Measurements from ENCODE around the gene PDIA5.

The PDIA5 gene

GRCh38 chr3:123143669-123144411, 77.0 kb downstream of the PDIA5 start:
- no peak for TF ChIP-seq CTCF (IDR thresholded peaks at IDR 0.05; ENCODE audit: unreplicated experiment in 3 of 3)
- Mint-ChIP-seq H3K4me3 (no peak overlapping the region), H3K27me3 (ENCODE audit: low read depth) (peaks cover 8% of the 10 kb centered on the region), H3K36me3 (ENCODE audit: low read depth) (peaks cover 30% of the 10 kb centered on the region), H3K4me1 (peaks cover 25% of the 10 kb centered on the region), H3K9me3 (no peaks in the 10 kb centered on the region), H3K27ac (no peak overlapping the region)

GRCh38 chr3:123147754-123148535, 81.1 kb downstream of the PDIA5 start:
- H3K27ac Mint-ChIP-seq: no peak overlapping the region
- peaks cover 4% of the 10 kb centered on the region for H3K4me1 Mint-ChIP-seq
- no peak overlapping the region for H3K4me3 Mint-ChIP-seq
- peaks cover 42% of the 10 kb centered on the region for H3K36me3 Mint-ChIP-seq (ENCODE audit: low read depth)
- no peaks in the 10 kb centered on the region for H3K9me3 Mint-ChIP-seq
- H3K27me3 Mint-ChIP-seq (ENCODE audit: low read depth): no peaks in the 10 kb centered on the region
- no peak for TF ChIP-seq CTCF (IDR thresholded peaks at IDR 0.05; ENCODE audit: unreplicated experiment in 3 of 3)

GRCh38 chr3:123148772-123149171, 81.9 kb downstream of the PDIA5 start:
- Mint-ChIP-seq H3K9me3 (no peaks in the 10 kb centered on the region), H3K4me1 (peaks cover 4% of the 10 kb centered on the region)

GRCh38 chr3:123149525-123149924, 82.7 kb downstream of the PDIA5 start:
- Mint-ChIP-seq H3K9me3 (no peaks in the 10 kb centered on the region), H3K27me3 (ENCODE audit: low read depth) (no peaks in the 10 kb centered on the region), H3K27ac (no peak overlapping the region), H3K4me1 (no peaks in the 10 kb centered on the region), H3K4me3 (no peak overlapping the region), H3K36me3 (ENCODE audit: low read depth) (peaks cover 33% of the 10 kb centered on the region)
- no peak for TF ChIP-seq CTCF (IDR thresholded peaks at IDR 0.05; ENCODE audit: unreplicated experiment in 3 of 3)

More at GRCh38 chr3:123148772-123149171, 81.9 kb downstream of the PDIA5 start:
- peaks cover 38% of the 10 kb centered on the region for H3K36me3 Mint-ChIP-seq (ENCODE audit: low read depth)
- no peak overlapping the region for H3K4me3 Mint-ChIP-seq
- no peak for TF ChIP-seq CTCF (IDR thresholded peaks at IDR 0.05; ENCODE audit: unreplicated experiment in 3 of 3)
- H3K27me3 Mint-ChIP-seq (ENCODE audit: low read depth): no peaks in the 10 kb centered on the region
- H3K27ac Mint-ChIP-seq: no peak overlapping the region

GRCh38 chr3:123150449-123151215, 83.8 kb downstream of the PDIA5 start:
- peaks cover 5% of the 10 kb centered on the region for H3K4me1 Mint-ChIP-seq

More at GRCh38 chr3:123150449-123151215, 83.8 kb downstream of the PDIA5 start:
- Mint-ChIP-seq H3K36me3 (ENCODE audit: low read depth) (peaks cover 33% of the 10 kb centered on the region), H3K4me3 (no peak overlapping the region), H3K9me3 (no peaks in the 10 kb centered on the region), H3K27ac (peak overlapping the region in 1 of 3 experiments; percentile 14), H3K27me3 (ENCODE audit: low read depth) (no peaks in the 10 kb centered on the region)
- TF ChIP-seq CTCF (IDR thresholded peaks at IDR 0.05; ENCODE audit: unreplicated experiment in 3 of 3): no peak

Measured in nephron (organoid).